Measurements from ENCODE around the gene IFNW1.
"Not testable (repeated sequence)": the region's sequence is repeated elsewhere in the genome, so short reads cannot be mapped to it uniquely, and the experiment has no call there.

Gene IFNW1

GRCh38 chr9:21141427-21141882 is at the start of gene IFNW1:
IFNW1 (minus strand) TSS chr9:21141832; CDS start chr9:21141570, 262 bp downstream.
- DNase-seq (ENCODE audit: low read depth, low spot score) = no peak

- DNase-seq (ENCODE audit: low read depth, low spot score) = not testable (repeated sequence)
Observed at GRCh38 chr9:21187487-21187886, 45.9 kb upstream of the IFNW1 start, which contains the start of gene IFNA4. IFNA4 (minus strand) TSS chr9:21187587; CDS start chr9:21187531, 56 bp downstream.

GRCh38 chr9:21182810-21183736 is 41.4 kb upstream of the IFNW1 start:
- not testable (repeated sequence) for DNase-seq (ENCODE audit: low read depth, low spot score)

- DNase-seq (ENCODE audit: low read depth, low spot score) = no peak
Observed at GRCh38 chr9:21174671-21175070, 33.0 kb upstream of the IFNW1 start.

GRCh38 chr9:21172156-21172555 is 30.5 kb upstream of the IFNW1 start:
- DNase-seq (ENCODE audit: low read depth, low spot score) = no peak

GRCh38 chr9:21171351-21171750 is 29.7 kb upstream of the IFNW1 start:
- DNase-seq (ENCODE audit: low read depth, low spot score) = no peak

- DNase-seq (ENCODE audit: low read depth, low spot score) = not testable (repeated sequence)
Observed at GRCh38 chr9:21166560-21166959, 24.9 kb upstream of the IFNW1 start, which contains the start of gene IFNA21. IFNA21 (minus strand) TSS chr9:21166660; CDS start chr9:21166612, 48 bp downstream.

GRCh38 chr9:21165516-21165915 is 23.9 kb upstream of the IFNW1 start:
- DNase-seq (ENCODE audit: low read depth, low spot score) = no peak

GRCh38 chr9:21160178-21160577 is 18.5 kb upstream of the IFNW1 start:
- DNase-seq (ENCODE audit: low read depth, low spot score) = no peak

- DNase-seq (ENCODE audit: low read depth, low spot score) = no peak
Observed at GRCh38 chr9:21155501-21155900, 13.9 kb upstream of the IFNW1 start.

- no peak for DNase-seq (ENCODE audit: low read depth, low spot score)
Observed at GRCh38 chr9:21154018-21154608, 12.5 kb upstream of the IFNW1 start.

- no peak for DNase-seq (ENCODE audit: low read depth, low spot score)
Observed at GRCh38 chr9:21153336-21154017, 11.8 kb upstream of the IFNW1 start.

- DNase-seq (ENCODE audit: low read depth, low spot score) = no peak
Observed at GRCh38 chr9:21144603-21145002, 3.0 kb upstream of the IFNW1 start.

GRCh38 chr9:21137020-21137419 is 4.6 kb downstream of the IFNW1 start:
- no peak for DNase-seq (ENCODE audit: low read depth, low spot score)

- no peak for DNase-seq (ENCODE audit: low read depth, low spot score)
Observed at GRCh38 chr9:21135736-21136135, 5.9 kb downstream of the IFNW1 start.

- DNase-seq (ENCODE audit: low read depth, low spot score) = not testable (repeated sequence)
Observed at GRCh38 chr9:21128186-21128585, 13.4 kb downstream of the IFNW1 start.

- no peak for DNase-seq (ENCODE audit: low read depth, low spot score)
Observed at GRCh38 chr9:21121595-21122251, 19.9 kb downstream of the IFNW1 start.

- no peak for DNase-seq (ENCODE audit: low read depth, low spot score)
Observed at GRCh38 chr9:21121079-21121478, 20.6 kb downstream of the IFNW1 start.

GRCh38 chr9:21119093-21119770 is 22.4 kb downstream of the IFNW1 start:
- no peak for DNase-seq (ENCODE audit: low read depth, low spot score)

GRCh38 chr9:21114311-21114710 is 27.3 kb downstream of the IFNW1 start:
- no peak for DNase-seq (ENCODE audit: low read depth, low spot score)
